Measurements from ENCODE around the gene BRI3. TPM values are rescaled to one million over a fixed set of nuclear protein-coding genes. Genes with fewer than 3 reads are reported as not detected.

Gene BRI3
- total RNA-seq, 2 experiments from 2014 or later, result 42.0 to 48.3 TPM

DNA sequence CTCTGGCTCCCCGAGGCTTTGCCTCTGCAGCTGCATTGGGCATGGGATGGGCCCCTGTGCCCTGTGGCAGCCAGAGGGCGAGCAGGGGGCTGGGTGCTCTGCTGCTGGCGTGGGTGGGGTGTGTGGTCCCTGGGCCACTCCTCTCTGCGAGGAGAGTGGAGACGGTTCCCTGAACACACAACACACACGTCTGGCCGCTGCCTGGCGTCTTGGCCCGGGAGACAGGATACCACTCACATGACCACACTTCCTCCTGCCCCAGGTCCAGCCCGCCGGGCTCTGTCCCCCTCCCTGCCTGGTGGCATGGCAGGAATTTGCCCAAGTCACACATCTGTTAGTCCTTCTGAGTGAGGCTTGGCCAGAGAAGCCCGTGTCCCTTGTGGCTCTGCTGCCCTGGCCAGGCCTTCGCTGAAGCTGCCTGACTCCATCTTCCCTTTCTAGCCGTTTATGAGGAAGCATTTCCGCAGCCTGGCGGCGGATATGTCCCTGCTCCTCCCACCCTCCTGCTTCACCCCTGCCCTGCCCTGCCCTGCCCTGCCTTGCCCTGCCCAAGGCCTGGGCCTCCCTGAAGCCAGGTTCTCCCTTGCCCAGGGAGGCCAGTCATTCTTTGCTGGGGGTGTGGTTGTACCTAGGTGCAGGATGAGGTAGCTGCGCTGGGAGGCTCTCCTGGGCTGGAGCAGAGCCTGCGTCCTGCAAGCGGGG, 3.0 kb downstream of the BRI3 start:
- Mint-ChIP-seq H3K36me3 (ENCODE audit: low read depth) (peaks cover 6% of the 10 kb centered on the region), H3K27ac (peak overlapping the region; percentile 50), H3K9me3 (no peaks in the 10 kb centered on the region), H3K27me3 (no peaks in the 10 kb centered on the region), H3K4me1 (peaks cover 36% of the 10 kb centered on the region), H3K4me3 (peak overlapping the region; percentile 27)
- POLR2A ChIA-PET, result no interaction called here
- CTCF ChIA-PET, result no interaction called here
- DNase-seq, result no peak

DNA sequence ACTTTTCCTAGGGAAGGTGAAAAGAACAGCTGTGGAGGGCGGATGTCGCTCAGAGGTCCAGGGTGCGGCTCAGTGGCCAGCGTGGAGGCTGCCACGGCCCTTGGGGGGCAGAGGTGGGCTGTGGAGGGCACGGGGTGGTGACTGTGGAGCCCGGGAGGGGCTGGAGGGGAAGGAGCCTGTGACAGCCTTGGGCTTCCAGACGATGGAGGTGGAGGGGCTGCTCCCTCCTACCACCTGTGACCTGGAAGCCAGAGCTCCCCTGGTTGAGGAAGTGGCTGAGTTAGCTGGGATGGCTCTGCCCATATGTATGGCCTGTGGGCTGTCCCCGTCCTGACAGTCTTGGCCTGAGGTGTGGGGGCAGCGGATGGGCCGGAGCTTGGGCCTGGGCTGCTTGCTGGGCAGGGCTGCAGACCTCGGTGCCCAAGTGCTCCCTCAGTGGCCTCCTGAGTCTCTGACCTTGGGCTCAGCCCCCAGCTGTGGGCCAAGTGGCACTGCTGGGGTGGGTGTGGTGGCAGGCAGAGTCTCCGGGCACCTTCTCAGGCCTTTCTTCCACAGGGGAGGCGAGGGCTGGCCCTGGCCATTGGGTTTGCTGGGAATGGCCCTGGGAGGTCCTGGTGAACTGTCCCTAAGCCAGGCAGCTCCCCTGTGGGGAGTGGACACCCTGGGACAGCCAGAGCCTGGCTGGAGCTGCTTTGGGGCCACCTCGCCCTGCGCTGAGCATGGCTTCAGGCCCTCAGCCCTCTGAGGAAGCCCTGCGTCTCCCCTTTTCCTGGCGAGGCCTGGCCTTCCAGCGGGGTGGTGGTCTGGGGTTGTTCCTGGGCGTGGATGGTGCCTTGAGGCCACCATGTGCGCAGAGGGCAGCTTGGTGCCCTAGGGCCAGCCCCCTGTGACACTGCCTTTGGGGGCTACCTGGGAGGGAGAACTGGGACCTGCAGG, 3.9 kb downstream of the BRI3 start:
- H3K27me3 Mint-ChIP-seq, result no peaks in the 10 kb centered on the region
- CTCF ChIA-PET, result no interaction called here
- no peak for DNase-seq
- H3K27ac Mint-ChIP-seq, result peak overlapping the region; percentile 50
- peaks cover 34% of the 10 kb centered on the region for H3K4me1 Mint-ChIP-seq
- H3K4me3 Mint-ChIP-seq, result no peak overlapping the region
- POLR2A ChIA-PET, result no interaction called here
- no peaks in the 10 kb centered on the region for H3K9me3 Mint-ChIP-seq
- peaks cover 6% of the 10 kb centered on the region for H3K36me3 Mint-ChIP-seq (ENCODE audit: low read depth)

DNA sequence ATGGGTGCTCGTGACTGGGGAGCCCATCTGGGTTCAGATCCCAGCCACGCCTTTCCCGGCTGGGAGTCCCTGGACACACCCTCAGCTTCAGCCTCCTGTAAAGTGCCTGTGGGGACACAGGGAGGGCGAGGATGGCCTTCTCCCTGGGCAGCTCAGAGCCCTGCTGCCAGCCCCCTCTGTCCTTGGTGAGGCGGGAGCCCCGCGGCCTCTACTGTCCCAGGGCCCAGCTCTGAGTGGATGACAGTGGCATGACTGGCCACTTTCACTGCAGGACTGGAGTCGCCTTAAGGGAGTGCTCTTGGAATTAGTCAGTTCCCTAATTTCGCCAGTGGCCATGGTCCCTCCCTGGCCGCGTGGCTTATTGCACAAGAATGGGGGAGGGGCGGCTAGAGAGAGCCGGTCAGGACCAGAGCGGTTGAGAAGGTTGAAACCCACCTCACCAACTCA, 4.6 kb downstream of the BRI3 start:
- ChIA-PET CTCF (no interaction called here), POLR2A (no interaction called here)
- H3K27me3 Mint-ChIP-seq, result no peaks in the 10 kb centered on the region
- DNase-seq, result no peak
- H3K36me3 Mint-ChIP-seq (ENCODE audit: low read depth), result peaks cover 6% of the 10 kb centered on the region
- H3K4me1 Mint-ChIP-seq, result peaks cover 29% of the 10 kb centered on the region
- no peaks in the 10 kb centered on the region for H3K9me3 Mint-ChIP-seq
- H3K27ac Mint-ChIP-seq, result no peak overlapping the region
- no peak overlapping the region for H3K4me3 Mint-ChIP-seq

DNA sequence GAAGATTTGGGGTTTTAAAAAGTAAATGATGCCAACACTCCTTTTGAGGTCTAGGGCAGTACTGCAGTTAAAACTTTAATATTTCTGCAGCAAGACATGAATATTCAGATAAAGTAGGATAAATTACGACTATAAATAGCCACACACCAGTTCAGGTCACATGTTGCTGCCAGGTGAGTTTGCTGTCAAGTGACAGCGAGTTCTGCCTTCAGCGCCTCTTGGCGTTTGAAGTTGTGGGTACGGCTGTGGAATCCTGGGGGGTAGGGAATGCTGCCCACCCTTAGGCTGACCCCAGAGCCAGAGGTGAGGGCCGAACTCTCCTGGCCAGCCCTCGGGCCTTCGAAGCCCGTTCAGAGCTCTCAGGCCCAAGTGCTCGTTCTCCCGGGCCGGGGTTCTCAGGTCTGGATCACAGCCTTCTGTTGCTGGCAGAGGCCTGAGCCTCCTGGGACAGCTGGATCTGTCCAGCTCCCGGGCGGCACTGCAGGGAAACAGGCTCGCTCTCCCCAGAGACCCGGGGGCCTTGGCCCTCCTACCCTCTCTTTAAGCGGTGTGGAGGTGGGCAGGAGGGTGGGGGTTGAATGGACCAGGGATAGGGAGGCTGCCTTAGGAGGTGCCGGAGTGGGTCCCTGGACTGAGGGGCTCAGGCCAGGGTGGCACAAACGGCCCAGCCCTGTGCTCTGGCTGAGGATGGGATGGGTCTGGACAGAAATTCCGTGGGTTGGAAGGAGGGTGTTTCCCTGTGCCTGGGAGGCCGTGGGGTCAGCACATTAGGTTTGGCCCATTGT, 5.4 kb downstream of the BRI3 start:
- Mint-ChIP-seq H3K36me3 (ENCODE audit: low read depth) (peaks cover 6% of the 10 kb centered on the region), H3K9me3 (no peaks in the 10 kb centered on the region), H3K4me3 (no peak overlapping the region), H3K27me3 (no peaks in the 10 kb centered on the region), H3K4me1 (peaks cover 29% of the 10 kb centered on the region), H3K27ac (no peak overlapping the region)
- POLR2A ChIA-PET, result no interaction called here
- CTCF ChIA-PET, result no interaction called here
- no peak for DNase-seq

DNA sequence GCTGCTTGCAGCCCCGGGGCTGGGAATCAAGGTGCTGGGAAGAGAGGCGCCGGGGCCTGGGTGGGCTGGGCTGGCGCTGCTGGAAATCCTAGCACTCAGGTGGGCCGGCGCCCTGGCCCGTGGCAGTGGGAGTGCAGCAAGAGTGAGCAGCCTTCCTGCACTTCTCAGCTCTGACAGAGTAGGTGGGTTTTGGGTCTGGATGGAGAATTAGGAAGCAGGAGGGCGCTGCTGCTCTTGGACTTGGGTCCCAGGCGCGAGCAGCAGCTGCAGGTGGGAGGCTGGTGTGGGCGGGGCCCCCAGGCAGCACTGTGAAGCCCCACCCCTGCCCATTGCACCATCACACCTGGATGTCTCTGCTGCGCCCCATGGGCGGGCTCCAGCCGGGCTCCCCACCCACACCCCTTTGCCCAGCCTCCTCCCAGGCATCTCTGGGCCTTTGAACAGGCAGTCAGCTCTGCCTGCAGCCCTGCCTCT, 6.0 kb downstream of the BRI3 start:
- POLR2A ChIA-PET, result no interaction called here
- H3K27me3 Mint-ChIP-seq, result no peaks in the 10 kb centered on the region
- H3K9me3 Mint-ChIP-seq, result no peaks in the 10 kb centered on the region
- H3K4me1 Mint-ChIP-seq, result peaks cover 26% of the 10 kb centered on the region
- DNase-seq, result no peak
- no peak overlapping the region for H3K27ac Mint-ChIP-seq
- peaks cover 3% of the 10 kb centered on the region for H3K36me3 Mint-ChIP-seq (ENCODE audit: low read depth)
- H3K4me3 Mint-ChIP-seq, result no peak overlapping the region
- CTCF ChIA-PET, result no interaction called here

DNA sequence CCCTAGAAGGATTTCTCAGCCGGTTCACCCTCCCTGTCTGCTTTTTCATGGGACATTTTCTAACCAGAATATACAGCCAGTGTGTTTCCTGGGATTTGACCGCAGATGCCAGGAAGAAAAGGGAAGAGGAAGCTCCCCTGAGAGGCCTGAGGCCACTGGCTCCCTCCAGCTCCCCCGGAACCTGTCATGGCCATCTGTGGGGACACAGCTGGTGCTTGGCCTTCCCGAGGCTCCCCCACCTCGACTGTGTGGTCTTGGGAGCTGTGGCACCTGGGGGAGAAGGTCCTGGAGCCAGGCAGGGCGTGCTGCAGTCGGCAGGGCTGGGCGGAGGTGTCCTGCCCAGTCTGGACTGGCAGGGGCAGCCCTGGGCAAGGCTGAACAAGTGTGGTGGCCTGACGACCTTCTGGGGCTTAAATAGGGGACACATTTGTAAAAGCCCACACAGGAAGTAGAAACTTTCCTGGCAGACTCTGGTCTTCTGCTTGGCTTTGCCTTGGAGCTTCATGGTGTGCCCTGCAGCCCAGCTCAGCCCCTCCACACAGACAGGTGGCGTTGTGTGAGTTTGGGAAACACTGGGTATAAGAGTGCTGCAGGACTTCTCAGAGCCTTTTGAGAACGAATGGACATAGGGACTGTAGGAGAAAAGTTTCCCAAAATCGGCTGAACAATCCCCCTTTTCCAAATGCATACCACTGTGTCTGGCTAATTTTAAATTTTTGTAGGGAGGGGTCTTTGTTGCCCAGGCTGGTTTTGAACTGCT, 6.8 kb downstream of the BRI3 start:
- ChIA-PET CTCF (no interaction called here), POLR2A (no interaction called here)
- H3K4me3 Mint-ChIP-seq, result no peak overlapping the region
- no peaks in the 10 kb centered on the region for H3K9me3 Mint-ChIP-seq
- H3K4me1 Mint-ChIP-seq, result peaks cover 19% of the 10 kb centered on the region
- no peak for DNase-seq
- H3K27ac Mint-ChIP-seq, result no peak overlapping the region
- H3K36me3 Mint-ChIP-seq (ENCODE audit: low read depth), result no peaks in the 10 kb centered on the region
- no peaks in the 10 kb centered on the region for H3K27me3 Mint-ChIP-seq

DNA sequence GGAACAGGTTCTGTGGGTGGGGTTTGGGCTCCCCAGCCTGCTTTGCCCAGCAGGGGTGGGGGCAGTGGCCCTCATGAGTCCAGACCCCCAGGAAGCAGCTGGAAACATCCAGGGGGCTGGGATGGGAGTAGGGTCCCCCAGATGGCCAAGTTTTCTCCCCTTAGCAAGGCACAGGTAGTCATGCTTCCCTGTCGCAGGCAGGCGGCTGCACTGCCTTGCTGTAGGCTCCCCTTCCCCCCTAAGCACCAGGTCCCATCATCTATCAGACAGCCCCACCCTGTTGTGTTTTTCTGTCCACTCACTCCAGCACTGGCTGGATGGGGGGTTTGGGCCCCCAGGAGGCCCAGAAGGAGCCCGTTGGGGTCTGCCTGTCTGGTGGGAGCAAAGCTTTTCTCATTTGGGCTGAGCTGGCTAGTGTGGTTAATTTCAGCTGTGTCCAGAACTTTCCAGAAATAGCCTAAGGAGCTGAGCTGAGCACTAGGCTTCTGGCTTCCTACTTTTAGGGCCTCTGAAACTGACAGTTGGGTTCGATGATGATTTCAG, 7.9 kb downstream of the BRI3 start:
- ChIA-PET CTCF (no interaction called here), POLR2A (no interaction called here)
- no peak overlapping the region for H3K4me3 Mint-ChIP-seq
- H3K4me1 Mint-ChIP-seq, result peaks cover 8% of the 10 kb centered on the region
- H3K27me3 Mint-ChIP-seq, result no peaks in the 10 kb centered on the region
- H3K36me3 Mint-ChIP-seq (ENCODE audit: low read depth), result no peaks in the 10 kb centered on the region
- H3K9me3 Mint-ChIP-seq, result no peaks in the 10 kb centered on the region
- no peak overlapping the region for H3K27ac Mint-ChIP-seq
- DNase-seq, result no peak

DNA sequence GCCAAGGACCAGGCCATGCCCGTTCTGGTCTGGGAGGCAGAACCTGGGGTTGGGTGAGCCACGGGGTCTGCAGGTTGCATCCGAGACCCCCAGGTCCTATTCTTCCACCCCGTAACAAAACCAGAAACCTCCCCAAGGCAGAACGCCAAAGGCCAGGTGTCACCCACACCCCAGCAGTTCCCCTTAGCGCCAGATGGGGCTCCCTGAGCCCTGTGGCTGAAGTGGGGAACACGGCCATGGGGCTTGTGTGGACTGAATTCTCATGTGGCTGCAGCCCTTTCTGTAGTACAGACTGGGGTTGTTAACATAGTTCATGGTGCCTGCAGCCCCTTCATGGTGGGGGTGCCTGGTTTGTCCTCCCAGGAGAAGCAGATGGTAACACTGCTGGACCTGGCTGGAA, 10.2 kb downstream of the BRI3 start:
- Mint-ChIP-seq H3K27ac (no peak overlapping the region), H3K4me3 (no peak overlapping the region), H3K4me1 (peaks cover 2% of the 10 kb centered on the region), H3K9me3 (no peaks in the 10 kb centered on the region), H3K36me3 (ENCODE audit: low read depth) (no peaks in the 10 kb centered on the region), H3K27me3 (no peaks in the 10 kb centered on the region)
- ChIA-PET POLR2A (no interaction called here), CTCF (no interaction called here)
- DNase-seq, result no peak

DNA sequence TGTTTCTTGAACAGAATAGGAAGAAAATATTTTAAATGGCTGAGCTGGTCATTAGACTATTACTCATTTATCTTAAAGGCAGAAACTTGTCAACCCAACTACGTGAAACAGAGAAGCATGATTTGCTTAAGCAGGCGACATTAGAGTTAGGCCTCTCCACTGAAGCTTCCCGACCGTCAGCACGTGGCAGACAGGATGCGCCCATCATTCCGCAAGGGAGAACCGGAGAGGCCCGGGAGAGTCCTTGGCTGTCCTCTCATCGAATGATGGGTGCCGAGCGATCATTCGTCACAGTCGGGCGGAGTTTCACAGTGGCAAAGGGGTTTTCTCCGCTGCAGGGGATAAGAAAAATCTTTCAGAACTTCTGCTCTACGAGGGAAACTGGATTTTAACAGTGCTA, 11.8 kb downstream of the BRI3 start:
- ChIA-PET CTCF (interaction anchor here (0.6 kb wide), 1 partner anchor 83 kb away, joined by 3 read pairs; no protein-coding TSS in a partner anchor), POLR2A (no interaction called here)
- no peaks in the 10 kb centered on the region for H3K36me3 Mint-ChIP-seq (ENCODE audit: low read depth)
- H3K27me3 Mint-ChIP-seq, result no peaks in the 10 kb centered on the region
- no peaks in the 10 kb centered on the region for H3K9me3 Mint-ChIP-seq
- H3K4me1 Mint-ChIP-seq, result peaks cover 2% of the 10 kb centered on the region
- no peak overlapping the region for H3K27ac Mint-ChIP-seq
- H3K4me3 Mint-ChIP-seq, result no peak overlapping the region
- DNase-seq, result no peak

DNA sequence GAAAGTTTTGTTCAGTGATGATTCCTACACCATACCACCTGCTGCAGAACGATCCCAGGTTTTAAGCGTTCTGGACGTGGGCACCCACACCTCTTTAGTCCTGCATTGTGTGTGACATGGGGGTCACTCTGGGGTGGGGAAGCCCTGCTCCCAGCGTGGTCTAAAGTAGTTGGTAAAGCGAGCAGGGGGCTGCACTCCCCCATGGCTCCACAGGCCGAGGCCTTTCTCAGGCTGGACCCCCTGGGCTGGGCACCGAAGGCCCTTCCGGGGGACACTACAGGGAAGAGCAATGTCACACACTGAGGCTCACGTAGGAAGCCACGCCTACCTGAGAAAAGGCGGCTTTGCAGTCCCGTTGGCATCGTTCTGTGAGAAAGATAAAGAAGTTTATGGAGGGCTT, 12.3 kb downstream of the BRI3 start:
- Mint-ChIP-seq H3K27ac (no peak overlapping the region), H3K4me1 (no peaks in the 10 kb centered on the region), H3K4me3 (no peak overlapping the region), H3K36me3 (ENCODE audit: low read depth) (no peaks in the 10 kb centered on the region), H3K27me3 (no peaks in the 10 kb centered on the region), H3K9me3 (no peaks in the 10 kb centered on the region)
- ChIA-PET POLR2A (interaction anchor here (0.5 kb wide), 1 partner anchor 132 kb away, joined by 4 read pairs; no protein-coding TSS in a partner anchor), CTCF (interaction anchor here (0.5 to 1.0 kb wide), 2 partner anchors 84 to 1023 kb away, joined by 3 to 4 read pairs; no protein-coding TSS in a partner anchor)
- no peak for DNase-seq

DNA sequence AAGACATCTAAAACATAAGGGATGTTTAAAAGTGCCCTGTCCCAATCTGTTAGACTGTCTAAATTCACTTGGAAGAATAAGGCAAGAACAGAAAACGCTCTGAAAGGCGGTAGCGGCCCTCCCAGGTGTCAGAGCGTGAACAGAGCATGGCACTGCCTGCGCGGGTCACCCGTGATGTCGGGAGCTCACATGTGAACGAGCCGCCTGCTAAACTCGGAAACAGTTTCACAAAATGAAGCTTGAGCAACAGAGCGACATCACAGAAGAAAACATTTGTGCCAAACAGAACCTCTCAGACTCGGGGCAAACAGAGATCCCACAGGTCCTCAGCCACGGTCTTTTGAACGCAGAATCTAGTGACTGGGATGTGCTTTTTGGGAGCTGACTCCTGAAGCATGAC, 12.8 kb downstream of the BRI3 start:
- no peaks in the 10 kb centered on the region for H3K27me3 Mint-ChIP-seq
- no peaks in the 10 kb centered on the region for H3K9me3 Mint-ChIP-seq
- no peaks in the 10 kb centered on the region for H3K36me3 Mint-ChIP-seq (ENCODE audit: low read depth)
- ChIA-PET CTCF (interaction anchor here (0.5 to 1.0 kb wide), 2 partner anchors 85 to 1022 kb away, joined by 3 to 4 read pairs; no protein-coding TSS in a partner anchor), POLR2A (no interaction called here)
- H3K4me1 Mint-ChIP-seq, result no peaks in the 10 kb centered on the region
- no peak overlapping the region for H3K4me3 Mint-ChIP-seq
- no peak for DNase-seq
- no peak overlapping the region for H3K27ac Mint-ChIP-seq

DNA sequence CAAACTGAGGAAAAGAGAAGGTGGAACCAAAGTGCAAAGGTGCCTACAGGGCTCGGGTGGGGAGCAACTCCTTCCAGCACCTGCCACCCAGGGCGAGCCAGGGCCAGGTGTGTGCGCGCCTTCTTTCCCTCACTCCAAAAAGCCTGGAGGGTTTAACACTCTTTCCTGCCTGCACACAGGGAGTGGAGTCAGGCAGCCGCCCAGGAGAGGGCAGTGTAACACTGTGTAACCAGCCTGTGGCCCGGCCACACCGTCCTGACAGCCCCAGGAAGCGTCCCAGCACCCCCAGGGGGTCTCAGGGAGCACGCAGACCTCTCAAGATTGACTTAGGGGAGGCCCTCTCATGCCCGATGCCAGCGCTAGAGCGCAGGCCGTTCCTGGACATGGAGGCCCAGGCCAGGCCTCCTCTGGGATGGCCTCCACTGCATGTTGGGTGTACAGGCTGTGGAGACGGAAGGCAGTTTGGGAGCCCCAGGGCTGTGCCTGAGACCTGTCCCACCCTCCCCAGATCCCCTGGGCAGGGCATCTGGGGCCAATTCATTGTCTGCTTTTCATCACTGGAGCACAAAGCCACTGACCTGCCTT, 13.4 kb downstream of the BRI3 start:
- Mint-ChIP-seq H3K27me3 (no peaks in the 10 kb centered on the region), H3K27ac (no peak overlapping the region), H3K36me3 (ENCODE audit: low read depth) (no peaks in the 10 kb centered on the region), H3K4me3 (no peak overlapping the region), H3K4me1 (no peaks in the 10 kb centered on the region), H3K9me3 (no peaks in the 10 kb centered on the region)
- CTCF ChIA-PET, result interaction anchor here (1.0 kb wide), 1 partner anchor 85 kb away, joined by 3 read pairs; no protein-coding TSS in a partner anchor
- POLR2A ChIA-PET, result no interaction called here
- DNase-seq, result peak; percentile 43

Data from activated CD4-positive, alpha-beta T cell treated with anti-CD3 and anti-CD28 coated beads, Interleukin-2, amount 10 ng/mL, durations not matched to agents 7 days and 5 days (primary cell).